Activated T-cell treated with anti-CD3 and anti-CD28 coated beads, Interleukin-2, amount 50 U/mL, for 48 hours (primary cell): ENCODE data around the gene IGSF9.

Experiments used
- DNase-seq, 2 experiments: peaks; one replicate each; pipeline ENCODE4 v3.0.0-alpha.2; 2020

Gene IGSF9

GRCh38 chr1:159944623-159945455 lies 574 bp downstream of the IGSF9 start:
- no peak for DNase-seq

- DNase-seq = no peak
Measured at GRCh38 chr1:159943908-159944622, 1.3 kb downstream of the IGSF9 start.

GRCh38 chr1:159943278-159943640 lies 2.2 kb downstream of the IGSF9 start:
- DNase-seq = no peak

- DNase-seq = no peak
Measured at GRCh38 chr1:159942632-159943277, 2.7 kb downstream of the IGSF9 start.

GRCh38 chr1:159941591-159942560 lies 3.5 kb downstream of the IGSF9 start:
- no peak for DNase-seq

GRCh38 chr1:159941141-159941540 lies 4.3 kb downstream of the IGSF9 start:
- DNase-seq = no peak

GRCh38 chr1:159940006-159940620 lies 5.3 kb downstream of the IGSF9 start:
- no peak for DNase-seq

- DNase-seq = no peak
Measured at GRCh38 chr1:159939678-159940002, 5.8 kb downstream of the IGSF9 start.

- no peak for DNase-seq
Measured at GRCh38 chr1:159938905-159939677, 6.3 kb downstream of the IGSF9 start.

GRCh38 chr1:159938211-159938852 lies 7.1 kb downstream of the IGSF9 start:
- no peak for DNase-seq

- DNase-seq = no peak
Measured at GRCh38 chr1:159937054-159937750, 8.2 kb downstream of the IGSF9 start.

- peak; percentile 93 to 96 for DNase-seq
Measured at GRCh38 chr1:159936273-159936904, 9.0 kb downstream of the IGSF9 start.

GRCh38 chr1:159935719-159936272 lies 9.6 kb downstream of the IGSF9 start:
- no peak for DNase-seq

GRCh38 chr1:159935305-159935704 lies 10.1 kb downstream of the IGSF9 start:
- no peak for DNase-seq

GRCh38 chr1:159934136-159935039 lies 11.0 kb downstream of the IGSF9 start:
- no peak for DNase-seq

GRCh38 chr1:159933347-159933746 lies 12.1 kb downstream of the IGSF9 start:
- no peak for DNase-seq

GRCh38 chr1:159932296-159933285 lies 12.8 kb downstream of the IGSF9 start:
- no peak for DNase-seq
